GM10266 (cell line): ENCODE data around the gene CEACAM21.
"Not testable (repeated sequence)": the region's sequence is repeated elsewhere in the genome, so short reads cannot be mapped to it uniquely, and the experiment has no call there.

Experiments used
- DNase-seq: peaks from one replicate; pipeline ENCODE4 v3.0.0; 2012; ENCODE audit errors: extremely low spot score
- TF ChIP-seq, protein P1 (sequence below): IDR thresholded peaks from 2 replicates; pipeline ENCODE4 v1.5.1; 2012; ENCODE audit warnings: mild to moderate bottlenecking, low read depth; ENCODE audit not compliant: control insufficient read depth, insufficient read depth; ENCODE audit errors: missing control alignments

Gene CEACAM21

DNA sequence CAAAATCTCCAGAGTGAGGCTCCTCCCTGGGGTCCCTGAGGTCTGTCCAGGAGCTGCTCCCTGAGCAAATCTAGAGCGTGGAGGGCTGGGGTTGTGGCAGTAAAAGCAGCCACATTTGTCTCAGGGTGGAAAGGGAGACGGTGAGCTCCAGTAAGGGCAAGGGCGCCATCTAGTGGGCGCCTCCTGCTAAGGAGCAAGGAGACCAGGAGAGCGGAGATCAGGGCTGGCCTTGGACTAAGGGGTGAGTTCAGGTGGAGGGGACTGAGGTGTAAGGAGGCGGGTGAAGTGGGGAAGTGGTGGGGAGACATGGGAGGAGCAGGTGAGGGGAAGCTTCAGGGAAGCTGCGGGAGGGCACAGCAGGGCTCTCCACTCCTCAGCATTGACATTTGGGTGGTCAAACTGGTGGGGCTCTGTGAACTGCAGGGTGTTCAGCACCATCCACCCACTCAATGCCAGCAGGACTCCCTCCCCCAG, 5.3 kb upstream of the CEACAM21 start:
- peak; percentile 77 for DNase-seq
- TF ChIP-seq, protein P1, sequence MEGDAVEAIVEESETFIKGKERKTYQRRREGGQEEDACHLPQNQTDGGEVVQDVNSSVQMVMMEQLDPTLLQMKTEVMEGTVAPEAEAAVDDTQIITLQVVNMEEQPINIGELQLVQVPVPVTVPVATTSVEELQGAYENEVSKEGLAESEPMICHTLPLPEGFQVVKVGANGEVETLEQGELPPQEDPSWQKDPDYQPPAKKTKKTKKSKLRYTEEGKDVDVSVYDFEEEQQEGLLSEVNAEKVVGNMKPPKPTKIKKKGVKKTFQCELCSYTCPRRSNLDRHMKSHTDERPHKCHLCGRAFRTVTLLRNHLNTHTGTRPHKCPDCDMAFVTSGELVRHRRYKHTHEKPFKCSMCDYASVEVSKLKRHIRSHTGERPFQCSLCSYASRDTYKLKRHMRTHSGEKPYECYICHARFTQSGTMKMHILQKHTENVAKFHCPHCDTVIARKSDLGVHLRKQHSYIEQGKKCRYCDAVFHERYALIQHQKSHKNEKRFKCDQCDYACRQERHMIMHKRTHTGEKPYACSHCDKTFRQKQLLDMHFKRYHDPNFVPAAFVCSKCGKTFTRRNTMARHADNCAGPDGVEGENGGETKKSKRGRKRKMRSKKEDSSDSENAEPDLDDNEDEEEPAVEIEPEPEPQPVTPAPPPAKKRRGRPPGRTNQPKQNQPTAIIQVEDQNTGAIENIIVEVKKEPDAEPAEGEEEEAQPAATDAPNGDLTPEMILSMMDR, result peak; percentile 96

DNA sequence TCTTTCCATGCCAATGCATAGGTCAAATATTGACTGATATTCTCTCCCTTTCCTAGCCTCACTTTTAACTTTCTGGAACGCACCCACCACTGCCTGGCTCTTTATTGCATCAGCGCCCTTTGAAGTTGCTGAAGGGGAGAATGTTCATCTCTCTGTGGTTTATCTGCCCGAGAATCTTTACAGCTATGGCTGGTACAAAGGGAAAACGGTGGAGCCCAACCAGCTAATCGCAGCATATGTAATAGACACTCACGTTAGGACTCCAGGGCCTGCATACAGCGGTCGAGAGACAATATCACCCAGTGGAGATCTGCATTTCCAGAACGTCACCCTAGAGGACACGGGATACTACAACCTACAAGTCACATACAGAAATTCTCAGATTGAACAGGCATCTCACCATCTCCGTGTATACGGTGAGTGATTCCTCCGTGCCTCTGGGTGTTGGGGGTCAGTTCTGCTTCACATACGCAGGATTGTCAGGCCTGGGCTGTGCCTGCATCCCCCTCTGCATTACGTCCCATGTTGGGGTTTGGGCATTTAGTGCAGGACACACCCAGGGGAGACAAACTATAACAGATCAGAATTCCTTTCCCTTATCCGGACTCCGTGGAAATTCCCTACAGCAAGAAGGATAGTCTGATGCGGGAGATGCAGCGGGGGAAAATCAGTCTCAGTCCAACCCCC, 1.3 kb downstream of the CEACAM21 start:
- TF ChIP-seq, protein P1, result no peak

DNA sequence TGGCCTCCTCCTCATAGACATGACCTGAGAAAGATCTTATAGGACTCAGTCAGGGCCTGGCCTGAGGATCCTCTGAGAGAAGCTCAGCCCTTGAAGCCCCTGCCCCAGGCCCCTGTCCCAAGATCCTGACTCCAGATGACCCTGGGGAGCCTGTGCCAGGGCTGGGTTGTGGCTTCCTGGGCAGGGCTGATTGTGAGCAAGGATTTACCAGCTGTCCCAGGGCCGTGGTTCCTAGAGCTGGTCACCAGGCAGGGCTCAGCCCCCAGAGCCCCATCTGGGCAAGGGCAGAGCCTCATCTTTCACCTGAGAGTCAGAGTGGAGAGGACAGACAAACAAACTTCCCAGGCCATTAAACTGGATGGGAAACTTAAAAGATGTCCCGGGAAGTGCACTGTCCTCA, 1.9 kb downstream of the CEACAM21 start:
- DNase-seq, result no peak
- TF ChIP-seq, protein P1, result no peak

More for the DNA sequence above, 1.3 kb downstream of the CEACAM21 start:
- DNase-seq, result no peak

DNA sequence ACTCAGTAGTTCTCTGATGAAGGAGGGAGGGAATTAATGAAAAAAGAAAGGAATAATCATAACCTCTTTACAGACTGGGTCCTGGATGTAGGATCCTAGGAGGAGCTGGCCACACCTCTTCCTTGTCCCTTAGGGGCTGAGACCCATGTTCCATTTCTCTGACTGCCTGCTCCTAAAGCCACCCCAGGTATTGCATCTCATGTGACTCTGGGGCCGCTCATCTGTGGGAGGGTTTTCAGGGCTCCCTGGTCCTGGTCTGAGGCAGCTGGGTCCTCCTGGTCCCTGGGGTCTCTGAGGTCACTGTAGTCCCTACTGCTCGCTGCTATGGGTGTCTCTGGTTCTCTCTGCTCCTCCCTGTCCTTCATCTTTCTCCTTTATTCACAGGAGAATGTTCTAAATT, 2.9 kb downstream of the CEACAM21 start:
- TF ChIP-seq, protein P1, result no peak
- no peak for DNase-seq

DNA sequence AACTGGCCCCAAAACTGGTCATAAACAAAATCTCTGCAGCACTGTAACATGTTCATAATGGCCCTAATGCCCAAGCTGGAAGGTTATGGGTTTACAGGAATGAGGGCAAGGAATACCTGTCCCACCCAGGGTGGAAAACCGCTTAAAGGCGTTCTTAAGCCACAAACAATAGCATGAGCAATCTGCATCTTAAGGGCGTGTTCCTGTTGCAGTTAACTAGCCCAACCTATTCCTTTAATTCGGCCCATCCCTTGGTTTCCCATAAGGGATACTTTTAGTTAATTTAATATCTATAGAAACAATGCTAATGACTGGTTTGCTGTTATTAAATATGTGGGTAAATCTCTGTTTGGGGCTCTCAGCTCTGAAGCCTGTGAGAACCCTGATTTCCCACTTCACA, 5.1 kb downstream of the CEACAM21 start:
- not testable (repeated sequence) for DNase-seq

DNA sequence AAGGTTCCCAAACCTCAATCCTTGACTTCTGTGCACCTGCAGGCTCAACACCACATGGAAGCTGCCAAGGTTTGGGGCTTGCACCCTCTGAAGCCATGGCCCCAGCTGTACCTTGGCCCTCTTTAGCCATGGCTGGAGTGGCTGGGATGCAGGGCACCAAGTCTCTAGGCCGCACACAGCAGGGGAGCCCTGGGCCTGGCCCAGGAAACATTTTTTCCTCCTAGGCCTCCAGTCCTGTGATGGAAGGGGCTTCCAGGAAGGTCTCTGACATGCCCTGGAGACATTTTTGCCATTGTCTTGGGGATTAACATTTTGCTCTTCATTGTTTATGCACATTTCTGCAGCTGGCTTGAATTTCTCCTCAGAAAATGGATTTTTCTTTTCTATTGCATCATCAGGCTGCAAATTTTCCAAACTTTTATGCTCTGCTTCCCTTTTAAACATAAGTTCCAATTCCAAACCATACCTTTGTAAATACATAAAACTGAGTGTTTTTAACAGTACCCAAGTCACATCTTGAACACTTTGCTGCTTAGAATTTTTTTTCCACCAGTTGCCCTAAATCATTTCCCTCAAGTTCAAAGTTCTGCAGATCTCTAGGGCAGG, 6.7 kb downstream of the CEACAM21 start:
- DNase-seq, result not testable (repeated sequence)

DNA sequence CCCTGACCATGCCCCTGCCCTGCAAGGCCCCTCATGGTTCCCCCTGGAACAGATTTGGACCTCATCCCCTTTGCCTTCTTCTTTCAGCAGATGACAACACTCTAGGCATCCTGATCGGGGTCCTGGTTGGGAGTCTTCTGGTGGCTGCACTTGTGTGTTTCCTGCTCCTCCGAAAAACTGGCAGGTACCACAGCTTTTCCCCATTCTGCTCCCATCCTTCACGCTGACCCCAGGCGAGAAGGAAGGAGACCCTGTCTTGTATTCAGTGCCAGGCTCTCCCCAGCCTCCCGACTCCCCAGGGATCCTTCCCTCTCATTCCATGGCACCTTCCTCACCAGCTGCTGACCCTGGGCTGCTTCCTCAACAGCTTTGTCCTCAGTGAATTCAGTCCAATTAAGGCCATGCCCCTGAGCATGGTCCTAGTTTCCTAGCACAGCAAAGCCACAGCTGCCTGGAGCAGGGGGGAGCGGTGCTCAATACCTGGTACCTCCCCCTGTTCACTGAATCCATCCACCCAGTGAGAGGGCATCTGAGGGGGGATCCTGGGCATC, 8.4 kb downstream of the CEACAM21 start:
- no peak for DNase-seq
- TF ChIP-seq, protein P1, result no peak

DNA sequence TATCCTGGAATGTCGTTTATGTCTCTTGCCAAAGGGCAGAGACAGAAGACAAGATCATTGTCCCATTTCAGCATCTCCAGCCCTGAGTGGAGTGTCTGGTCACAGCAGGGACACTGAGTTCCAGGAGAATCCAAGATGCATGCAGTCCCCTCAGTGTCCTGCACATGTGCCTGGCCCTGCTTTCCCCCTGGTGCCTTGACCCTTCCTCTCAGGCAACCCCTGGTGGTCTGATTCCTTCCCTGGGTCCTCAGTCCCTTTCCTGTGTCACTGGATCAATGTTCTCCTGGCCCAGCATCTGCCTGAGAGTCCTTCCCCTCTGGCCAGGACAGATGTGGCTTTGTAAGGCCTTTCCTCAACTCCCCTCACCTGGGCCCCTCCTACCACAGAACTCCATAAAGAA, 9.0 kb downstream of the CEACAM21 start:
- TF ChIP-seq, protein P1, result no peak
- no peak for DNase-seq
